ENCODE data around the gene PRCC. TPM values are rescaled to one million over a fixed set of nuclear protein-coding genes. Genes with fewer than 3 reads are reported as not detected.
A peak's percentile ranks its signal among the peaks of the same experiment; 100 is the strongest.

The PRCC gene
- total and polyA plus RNA-seq, 2 of the 13 experiments (the other 11 are each of a cell fraction or from before 2014, with no cell fraction given) = 24.2 to 40.5 TPM

- TF ChIP-seq TFE3 (CRISPR knock-in tag; IDR thresholded peaks at IDR 0.05) = peak; percentile 80; the same call in 1 of the 2 replicates
- TF ChIP-seq DMTF1 (CRISPR knock-in tag; IDR thresholded peaks at IDR 0.05) = no peak
- 0 out of 2 replicates have a peak, but pooled peaks have one; percentile 61 for TF ChIP-seq MAF1 (CRISPR knock-in tag; IDR thresholded peaks at IDR 0.05; ENCODE audit: borderline replicate concordance)
- TF ChIP-seq DBP (CRISPR knock-in tag; IDR thresholded peaks at IDR 0.05; ENCODE audit: not compliant biosample characterization) = no peak
- peak; percentile 40; the same call in 1 of the 2 replicates for TF ChIP-seq MIER2 (CRISPR knock-in tag; IDR thresholded peaks at IDR 0.05)
- TF ChIP-seq DNMT1 (CRISPR knock-in tag; IDR thresholded peaks at IDR 0.05) = peak; percentile 85; the same call in 1 of the 2 replicates
- TF ChIP-seq KLF9 (CRISPR knock-in tag; IDR thresholded peaks at IDR 0.05; ENCODE audit: low read depth) = 0 out of 2 replicates have a peak, but pooled peaks have one; percentile 55
- no peak for TF ChIP-seq PBX2 (CRISPR knock-in tag; IDR thresholded peaks at IDR 0.05)
- peak; percentile 34; the same call in 1 of the 2 replicates for TF ChIP-seq THAP8 (CRISPR knock-in tag; IDR thresholded peaks at IDR 0.05; ENCODE audit: borderline replicate concordance)
- TF ChIP-seq ATM (IDR thresholded peaks at IDR 0.05; ENCODE audit: borderline replicate concordance) = no peak
- no peak for TF ChIP-seq SCMH1 (CRISPR knock-in tag; IDR thresholded peaks at IDR 0.05; ENCODE audit: borderline replicate concordance)
- TF ChIP-seq ZFY (CRISPR knock-in tag; IDR thresholded peaks at IDR 0.05) = peak; percentile 79
- TF ChIP-seq ZNF318 (CRISPR knock-in tag; IDR thresholded peaks at IDR 0.05) = peak; percentile 92
Measured at GRCh38 chr1:156813750-156814570, 46.6 kb downstream of the PRCC start (continued).
